Stimulated activated CD4-positive, alpha-beta T cell treated with anti-CD3 and anti-CD28 coated beads, Interleukin-4, amount 100 ng/mL, for 4 hours (primary cell): ENCODE data around the gene OARD1.
"Not testable (repeated sequence)": the region's sequence is repeated elsewhere in the genome, so short reads cannot be mapped to it uniquely, and the experiment has no call there.

Source experiments
- DNase-seq, 2 experiments: peaks; one replicate each; pipeline ENCODE4 v3.0.0-alpha.2; 2020

Gene OARD1

DNA sequence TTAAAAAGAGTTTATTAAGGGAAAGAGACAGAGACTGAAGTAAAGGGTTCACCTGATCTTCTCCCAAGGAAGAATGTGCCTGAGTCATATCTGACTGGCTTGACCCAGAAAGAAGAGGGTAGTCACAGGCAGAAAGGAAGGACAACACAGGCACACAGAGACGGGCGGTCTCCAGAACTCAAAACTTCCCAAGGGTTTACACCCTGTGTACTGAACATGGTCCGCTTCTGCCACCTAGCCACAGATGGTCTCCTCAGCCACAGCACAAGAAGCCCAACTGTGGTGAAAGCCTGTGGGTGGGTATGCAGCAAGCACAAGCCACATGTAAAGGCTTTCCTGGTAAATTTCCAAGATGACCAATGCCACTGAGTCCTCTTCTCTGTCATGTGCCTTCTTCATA lies 50.3 kb downstream of the OARD1 start:
- DNase-seq: no peak

DNA sequence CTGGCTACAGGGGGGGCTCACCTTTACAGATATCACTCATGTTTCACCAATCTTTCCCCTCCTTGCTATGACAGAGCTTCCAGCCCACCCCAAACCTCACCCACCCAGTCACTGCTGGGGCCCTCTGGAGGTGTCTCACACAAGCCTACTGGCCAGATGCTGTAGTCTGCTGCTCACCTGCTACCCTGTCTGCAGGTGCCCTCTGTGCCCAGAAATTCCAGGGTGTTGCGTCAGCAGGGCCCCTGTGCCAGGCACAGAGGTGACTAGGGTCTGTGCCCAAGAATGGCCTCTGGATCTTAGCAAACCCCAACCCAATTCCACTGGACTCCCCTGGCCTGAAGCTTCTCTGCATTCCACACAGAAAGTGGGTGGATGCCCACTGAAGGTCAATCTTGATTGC lies 54.5 kb downstream of the OARD1 start:
- no peak for DNase-seq

GRCh38 chr6:41015860-41016259 lies 56.3 kb downstream of the OARD1 start:
- DNase-seq: not testable (repeated sequence)

GRCh38 chr6:41014780-41015179 lies 57.4 kb downstream of the OARD1 start:
- DNase-seq: no peak
